PC-3 (cell line): ENCODE measurements around the gene ANAPC10. TPM values are rescaled to one million over a fixed set of nuclear protein-coding genes. Genes with fewer than 3 reads are reported as not detected.

Source experiments
- ATAC-seq: fragments of 200-7000 bp; cut with Tn5 transposase; 2 replicates; pipeline ENCODE4 v1.9.1; 2020; ENCODE audit warnings: mild to moderate bottlenecking, moderate library complexity
- BruUV-seq: library from RNA; stranded (reverse); fragments of 400-500 nt; replicated peaks from 2 replicates; lab custom pipeline; 2021; lab: Mats Ljungman, UMichigan
- CTCF ChIA-PET: fragments of 300-600 bp; sonication (Branson Sonifier 250); formaldehyde crosslinking; loops from one replicate; lab custom pipeline; 2022; ENCODE audit warnings: antibody characterized with exemption; lab: Charles Lee
- POLR2A ChIA-PET: fragments of 300-600 bp; sonication (Branson Sonifier 250); formaldehyde crosslinking; loops from one replicate; lab custom pipeline; 2022; ENCODE audit warnings: antibody characterized with exemption; ENCODE audit not compliant: unreplicated experiment; lab: Charles Lee
- DNase-seq: peaks from one replicate; pipeline ENCODE4 v3.0.0-alpha.2; 2015
- H2AFZ ChIP-seq: fragments of 300-600 bp; sonication (generic); 2 replicates; pipeline ENCODE4 v1.6.0; 2016; ENCODE audit warnings: antibody characterized with exemption, low read length
- H3F3A ChIP-seq: fragments of 300-600 bp; sonication (generic); one replicate; pipeline ENCODE4 v1.6.0; 2017; ENCODE audit warnings: antibody characterized with exemption, low read length, control low read depth, mild to moderate bottlenecking; ENCODE audit not compliant: unreplicated experiment
- H3K27ac ChIP-seq: fragments of 300-600 bp; sonication (generic); 2 replicates; pipeline ENCODE4 v1.5.1; 2016; ENCODE audit warnings: mild to moderate bottlenecking, low read length
- H3K27me3 ChIP-seq: fragments of 300-600 bp; sonication (generic); 2 replicates; pipeline ENCODE4 v1.6.1; 2016; ENCODE audit warnings: low read length, mixed read lengths
- H3K36me3 ChIP-seq: fragments of 300-600 bp; sonication (generic); 2 replicates; pipeline ENCODE4 v1.6.1; 2016; ENCODE audit warnings: low read depth, mixed run types, low read length, mixed read lengths
- H3K4me1 ChIP-seq: fragments of 300-600 bp; sonication (generic); 2 replicates; pipeline ENCODE4 v1.5.1; 2016; ENCODE audit warnings: low read length; ENCODE audit not compliant: insufficient read depth
- H3K4me2 ChIP-seq: fragments of 300-600 bp; sonication (generic); 2 replicates; pipeline ENCODE4 v1.6.0; 2016; ENCODE audit warnings: low read length
- H3K4me3 ChIP-seq: fragments of 300-600 bp; sonication (generic); 2 replicates; pipeline ENCODE4 v1.5.1; 2016; ENCODE audit warnings: mild to moderate bottlenecking, low read length, mixed read lengths
- H3K79me2 ChIP-seq: fragments of 300-600 bp; sonication (generic); 2 replicates; pipeline ENCODE4 v1.6.1; 2017; ENCODE audit warnings: low read length, mixed read lengths
- H3K9ac ChIP-seq: fragments of 300-600 bp; sonication (generic); 2 replicates; pipeline ENCODE4 v1.6.0; 2016; ENCODE audit warnings: mild to moderate bottlenecking, low read length
- H3K9me2 ChIP-seq: fragments of 300-600 bp; sonication (generic); replicated peaks from 2 replicates; pipeline ENCODE4 v1.6.1; 2016; ENCODE audit warnings: mixed run types, low read length, mixed read lengths
- H3K9me3 ChIP-seq: fragments of 300-600 bp; sonication (generic); 2 replicates; pipeline ENCODE4 v1.6.1; 2016; ENCODE audit warnings: low read length, mixed read lengths
- H4K20me1 ChIP-seq: fragments of 300-600 bp; sonication (generic); 2 replicates; pipeline ENCODE4 v1.6.1; 2016; ENCODE audit warnings: low read length, mixed read lengths
- CTCF ChIP-seq: fragments of 300-600 bp; sonication (generic); conservative IDR thresholded peaks from 2 replicates; pipeline ENCODE4 v1.5.1; 2017; ENCODE audit warnings: antibody characterized with exemption, low read depth, mild to moderate bottlenecking, low read length
- EZH2 ChIP-seq: fragments of 300-600 bp; sonication (generic); IDR thresholded peaks from one replicate; pipeline ENCODE4 v1.6.1; 2017; ENCODE audit warnings: antibody characterized with exemption, mild to moderate bottlenecking, low read length; ENCODE audit not compliant: unreplicated experiment
- EZH2phosphoT487 ChIP-seq: fragments of 300-600 bp; sonication (generic); IDR thresholded peaks from 2 replicates; pipeline ENCODE4 v1.6.1; 2018; ENCODE audit warnings: mild to moderate bottlenecking, antibody characterized with exemption, low read length, borderline replicate concordance
- intact Hi-C: fragments of 100-400 bp; cut with micrococcal nuclease; formaldehyde crosslinking; loops from 2 replicates; pipeline ENCODE4 v1.9.0; 2023
- total RNA-seq: library from RNA; depleted of rRNA; stranded (reverse); fragments of >200 nt; gene quantifications from 2 replicates; pipeline ENCODE4 v1.2.3, GENCODE V29; 2014

Gene ANAPC10
- total RNA-seq, 1 experiment from 2014 or later, result 33.1 TPM

GRCh38 chr4:145058256-145058655 is 39.7 kb downstream of the ANAPC10 start:
- Histone ChIP-seq H4K20me1 (no peaks in the 10 kb centered on the region), H3F3A (no peaks in the 10 kb centered on the region), H3K79me2 (no peaks in the 10 kb centered on the region), H3K4me2 (no peak overlapping the region), H3K9me3 (no peaks in the 10 kb centered on the region), H3K27me3 (no peaks in the 10 kb centered on the region), H2AFZ (no peak overlapping the region), H3K36me3 (no peaks in the 10 kb centered on the region), H3K9ac (no peak overlapping the region), H3K4me3 (no peak overlapping the region), H3K4me1 (no peaks in the 10 kb centered on the region), H3K27ac (no peak overlapping the region), H3K9me2 (no peaks in the 10 kb centered on the region)
- DNase-seq (no peak), ATAC-seq (no peak)
- ChIA-PET POLR2A (no interaction called here), CTCF (no interaction called here)
- TF ChIP-seq EZH2, result no peak
- TF ChIP-seq CTCF, result no peak
- TF ChIP-seq EZH2phosphoT487, result no peak
- no TSS peak for BruUV-seq
- intact Hi-C loops, result no loop called here

GRCh38 chr4:145056325-145057130 is 41.5 kb downstream of the ANAPC10 start:
- H3K4me2 ChIP-seq, result no peak overlapping the region
- no TSS peak for BruUV-seq
- no peak overlapping the region for H3K4me3 ChIP-seq
- H3K79me2 ChIP-seq, result no peaks in the 10 kb centered on the region
- no peak overlapping the region for H3K9ac ChIP-seq
- CTCF ChIA-PET, result no interaction called here
- intact Hi-C loops, result no loop called here
- H3K27ac ChIP-seq, result no peak overlapping the region
- H3K4me1 ChIP-seq, result no peaks in the 10 kb centered on the region
- no peaks in the 10 kb centered on the region for H3K36me3 ChIP-seq
- no peaks in the 10 kb centered on the region for H3K27me3 ChIP-seq
- TF ChIP-seq CTCF, result no peak
- no peak for TF ChIP-seq EZH2
- POLR2A ChIA-PET, result interaction anchor here (0.6 kb wide), 1 partner anchor 1273 kb away, joined by 3 read pairs; no protein-coding TSS in a partner anchor
- no peaks in the 10 kb centered on the region for H3F3A ChIP-seq
- no peaks in the 10 kb centered on the region for H3K9me2 ChIP-seq
- H4K20me1 ChIP-seq, result no peaks in the 10 kb centered on the region
- no peak for DNase-seq
- ATAC-seq, result no peak
- H2AFZ ChIP-seq, result no peak overlapping the region
- H3K9me3 ChIP-seq, result no peaks in the 10 kb centered on the region
